ENCODE results near the gene PTPRM. TPM values are rescaled to one million over a fixed set of nuclear protein-coding genes. Genes with fewer than 3 reads are reported as not detected.

PTPRM gene
- total RNA-seq, 1 experiment from 2014 or later = 14.5 TPM

GRCh38 chr18:8381821-8382459 is 814.8 kb downstream of the PTPRM start (continued):
- TF ChIP-seq EZH2 (IDR thresholded peaks at IDR 0.05) (no peak), CEBPB (IDR thresholded peaks at IDR 0.05; ENCODE audit: low read depth) (no peak), RAD21 (IDR thresholded peaks at IDR 0.05; ENCODE audit: low read depth) (no peak), YY1 (IDR thresholded peaks at IDR 0.05; ENCODE audit: extremely low read depth, insufficient replicate concordance, low read depth, low read length) (no peak), ATF3 (IDR thresholded peaks at IDR 0.05) (no peak), POLR2A (IDR thresholded peaks at IDR 0.05; ENCODE audit: borderline replicate concordance, extremely low read depth, insufficient read depth, insufficient read length) (no peak)

- Histone ChIP-seq H2AFZ (ENCODE audit: low read depth, low read length, poor library complexity, severe bottlenecking) (no peak overlapping the region), H3K4me1 (ENCODE audit: control insufficient read depth in 1 of 2, insufficient read depth in 2 of 2, low read length in 2 of 2) (no peaks in the 10 kb centered on the region), H3K36me3 (ENCODE audit: control insufficient read depth in 1 of 2, insufficient read depth in 2 of 2, low read length in 2 of 2) (no peaks in the 10 kb centered on the region), H3K27me3 (ENCODE audit: insufficient read depth, low read length) (no peaks in the 10 kb centered on the region), H3K4me2 (ENCODE audit: low read length) (no peak overlapping the region), H3K27ac (ENCODE audit: low read depth, low read length) (no peak overlapping the region), H3K79me2 (ENCODE audit: insufficient read depth, low read length) (no peaks in the 10 kb centered on the region), H4K20me1 (ENCODE audit: insufficient read depth) (no peaks in the 10 kb centered on the region), H3K9me2 (ENCODE audit: insufficient read depth) (no peaks in the 10 kb centered on the region), H3K4me3 (replicated peaks in 1 of 2; ENCODE audit: low read depth in 1 of 2, low read length in 2 of 2) (no peak overlapping the region), H3K9me3 (ENCODE audit: control insufficient read depth in 1 of 2, insufficient read depth in 1 of 2, low read depth in 1 of 2, low read length in 2 of 2) (no peaks in the 10 kb centered on the region), H3K9ac (ENCODE audit: low read length) (no peak overlapping the region)
- ChIA-PET CTCF (no interaction called here), POLR2A (no interaction called here), RAD21 (ENCODE audit: low non-redundant PET in 1 of 2, low total read pairs in 2 of 2, uncharacterized antibody in 2 of 2, unreplicated experiment in 2 of 2) (no interaction called here)
- no peak for TF ChIP-seq CEBPB (IDR thresholded peaks at IDR 0.05; ENCODE audit: low read depth)
- TF ChIP-seq EZH2 (IDR thresholded peaks at IDR 0.05) = no peak
- no peak for TF ChIP-seq ELF1 (IDR thresholded peaks at IDR 0.05; ENCODE audit: borderline replicate concordance, low read depth)
- no peak for TF ChIP-seq EGR1 (IDR thresholded peaks at IDR 0.05; ENCODE audit: low read depth)
- TF ChIP-seq ATF3 (IDR thresholded peaks at IDR 0.05) = no peak
- TF ChIP-seq ZFX (IDR thresholded peaks at IDR 0.05) = no peak
- no peak for TF ChIP-seq REST (IDR thresholded peaks at IDR 0.05; ENCODE audit: low read depth)
- no peak for TF ChIP-seq EZH2phosphoT487 (IDR thresholded peaks at IDR 0.05; ENCODE audit: borderline replicate concordance)
- TF ChIP-seq CBX3 (IDR thresholded peaks at IDR 0.05; ENCODE audit: low read depth) = no peak
- TF ChIP-seq SRF (IDR thresholded peaks at IDR 0.05; ENCODE audit: low read depth) = no peak
- no peak for ATAC-seq
- intact Hi-C loops (cut with micrococcal nuclease) = loop anchor here (5.0 to 10.0 kb wide), 2 partner anchors 61 to 303 kb away; no protein-coding TSS in a partner anchor
- DNase-seq (ENCODE audit: low read depth, low spot score) = no peak
- no TSS peak for BruUV-seq (replicated peaks)
Measured at GRCh38 chr18:8385400-8385799, 818.3 kb downstream of the PTPRM start.

Data from HCT116 (cell line).